Measurements from ENCODE around the gene HOTAIR.

Gene HOTAIR

GRCh38 chr12:53974084-53975063 lies at the start of gene HOTAIR:
Gene HOTAIR, minus strand, starts transcription at chr12:53974954.
- DNase-seq, result no peak

GRCh38 chr12:54024127-54024526 lies 49.4 kb upstream of the HOTAIR start:
- no peak for DNase-seq

DNA sequence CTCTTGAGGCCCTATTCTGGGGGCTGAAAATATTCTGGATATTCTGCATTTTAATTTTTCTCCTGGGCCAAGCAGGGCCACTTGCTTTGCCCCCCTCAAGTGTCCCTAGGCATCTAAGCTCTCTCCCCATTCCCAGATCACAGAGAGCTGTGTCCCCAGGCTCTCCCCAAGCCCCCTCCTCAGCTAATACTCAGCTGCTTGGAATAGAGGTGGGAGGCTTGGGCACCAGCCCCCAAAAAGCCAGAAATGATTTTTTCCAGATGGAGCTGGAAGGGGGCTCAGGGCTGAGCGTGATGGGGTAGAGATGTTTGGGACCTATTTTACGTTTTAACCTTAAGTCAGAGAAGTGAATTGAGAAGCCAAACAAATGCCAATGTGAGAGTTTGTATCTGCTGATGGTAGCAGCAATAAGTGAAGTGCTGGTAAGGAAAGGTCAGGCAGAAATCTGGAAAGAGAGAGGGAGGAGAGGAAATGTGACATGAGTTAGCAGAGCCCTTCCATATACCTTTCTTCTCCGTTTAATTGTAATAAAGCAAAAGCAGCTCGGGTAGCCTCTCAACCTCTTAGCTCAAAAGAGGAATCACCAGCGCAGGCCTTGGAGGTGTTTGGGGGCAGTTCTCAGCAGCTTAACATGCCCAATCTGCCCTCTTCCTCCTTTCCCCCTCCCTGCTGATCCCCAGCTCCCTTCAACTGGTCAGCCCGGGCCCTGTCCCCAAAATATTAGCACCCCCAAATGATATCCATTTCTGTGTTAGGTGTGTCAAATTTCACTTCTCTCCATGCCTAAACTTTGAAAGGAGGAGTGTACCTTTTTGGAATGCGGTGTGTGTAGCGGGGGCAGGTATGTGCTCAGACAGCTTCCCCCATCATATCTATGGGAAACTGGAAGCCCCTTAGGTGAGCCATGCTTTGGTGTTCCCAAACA lies 48.5 kb upstream of the HOTAIR start:
- DNase-seq, result no peak

- DNase-seq, result peak in 1 of 2 experiments; percentile 25
Measured at GRCh38 chr12:54021432-54022013, 46.8 kb upstream of the HOTAIR start.

- no peak for DNase-seq
Measured at GRCh38 chr12:54020591-54021405, 46.0 kb upstream of the HOTAIR start.

- no peak for DNase-seq
Measured at GRCh38 chr12:54019924-54020590, 45.3 kb upstream of the HOTAIR start.

GRCh38 chr12:54019091-54019811 lies 44.5 kb upstream of the HOTAIR start:
- DNase-seq, result no peak

- peak; percentile 20 to 24 for DNase-seq
Measured at GRCh38 chr12:54018468-54018984, 43.8 kb upstream of the HOTAIR start.

- peak; percentile 91 to 93 for DNase-seq
Measured at GRCh38 chr12:54017878-54018467, 43.2 kb upstream of the HOTAIR start.

DNA sequence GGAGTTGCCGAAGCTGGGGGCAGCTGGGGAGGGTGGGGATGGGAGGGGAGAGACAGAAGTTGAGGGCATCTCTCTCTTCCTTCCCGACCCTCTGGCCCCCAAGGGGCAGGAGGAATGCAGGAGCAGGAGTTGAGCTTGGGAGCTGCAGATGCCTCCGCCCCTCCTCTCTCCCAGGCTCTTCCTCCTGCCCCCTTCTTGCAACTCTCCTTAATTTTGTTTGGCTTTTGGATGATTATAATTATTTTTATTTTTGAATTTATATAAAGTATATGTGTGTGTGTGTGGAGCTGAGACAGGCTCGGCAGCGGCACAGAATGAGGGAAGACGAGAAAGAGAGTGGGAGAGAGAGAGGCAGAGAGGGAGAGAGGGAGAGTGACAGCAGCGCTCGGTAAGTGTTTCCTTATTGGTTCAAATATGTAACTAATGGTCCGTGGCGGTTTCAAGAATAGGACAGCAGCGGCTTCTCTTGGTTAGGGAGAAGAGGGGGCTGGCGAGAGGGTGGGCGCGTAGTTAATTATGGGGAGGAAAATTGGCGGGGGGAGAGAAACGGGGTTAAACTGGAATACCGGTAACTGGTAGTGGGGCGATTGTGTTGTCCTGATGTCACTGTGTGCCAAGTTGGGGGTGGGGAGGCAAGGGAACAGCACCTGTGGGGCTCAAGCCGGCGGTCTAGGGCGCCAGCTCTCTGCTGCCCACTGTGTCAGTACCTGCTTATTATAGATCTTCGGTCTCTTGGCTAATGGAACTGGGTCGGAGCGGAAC lies 42.5 kb upstream of the HOTAIR start:
- peak; percentile 72 to 76 for DNase-seq

GRCh38 chr12:54016478-54016964 lies 41.8 kb upstream of the HOTAIR start:
- peak; percentile 20 to 34 for DNase-seq

DNA sequence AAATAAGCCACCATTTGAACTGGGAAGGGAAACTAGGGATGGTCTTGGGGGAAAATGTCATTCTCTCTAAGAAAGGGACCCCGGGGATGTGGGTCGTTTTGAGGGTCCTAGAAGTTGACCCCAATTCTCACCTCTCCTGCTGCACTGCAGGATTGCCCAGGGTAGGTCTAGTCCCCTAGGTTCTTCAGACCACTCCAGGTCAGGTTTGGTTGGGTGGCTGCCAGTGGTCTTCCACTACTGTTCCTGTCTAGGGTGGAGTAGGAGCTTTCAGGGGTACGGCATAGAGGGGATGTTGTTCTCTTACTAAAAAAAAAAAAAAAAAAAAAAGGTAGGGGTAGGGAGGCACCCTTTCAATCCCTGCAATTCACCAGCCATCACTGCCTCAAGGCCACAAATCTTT lies 41.3 kb upstream of the HOTAIR start:
- no peak for DNase-seq

GRCh38 chr12:54015018-54015931 lies 40.5 kb upstream of the HOTAIR start:
- DNase-seq, result no peak

DNA sequence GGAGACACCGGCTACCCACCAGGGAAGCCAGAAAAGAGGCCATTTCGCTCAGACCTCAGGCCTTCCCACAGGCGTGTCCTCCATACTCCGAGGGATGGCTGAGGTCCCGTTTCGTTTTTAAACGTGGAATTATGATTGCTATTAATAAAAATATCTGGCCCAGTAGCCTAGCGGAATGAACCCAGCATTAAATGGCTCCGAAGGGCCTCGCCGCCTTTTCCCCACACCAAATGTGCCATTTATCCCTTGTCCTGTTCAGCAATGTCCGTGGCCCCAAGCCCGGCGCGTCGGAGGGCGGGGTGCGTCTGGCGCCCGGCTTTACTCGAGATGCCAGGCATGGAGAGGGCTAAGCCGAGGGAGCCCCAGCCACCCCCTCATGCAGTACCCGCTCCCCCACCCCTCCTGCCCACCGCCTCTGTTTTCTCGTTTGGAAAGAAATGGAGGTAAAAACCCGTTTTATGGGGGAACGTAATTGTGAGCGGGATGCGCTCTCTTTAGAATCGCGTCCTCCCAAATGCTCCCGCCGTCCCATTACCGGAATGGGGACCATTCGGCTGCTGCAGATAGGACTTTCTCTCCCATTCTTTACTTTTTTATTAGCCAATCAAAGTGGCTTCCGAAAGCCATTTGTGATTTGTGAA lies 39.7 kb upstream of the HOTAIR start:
- no peak for DNase-seq

DNA sequence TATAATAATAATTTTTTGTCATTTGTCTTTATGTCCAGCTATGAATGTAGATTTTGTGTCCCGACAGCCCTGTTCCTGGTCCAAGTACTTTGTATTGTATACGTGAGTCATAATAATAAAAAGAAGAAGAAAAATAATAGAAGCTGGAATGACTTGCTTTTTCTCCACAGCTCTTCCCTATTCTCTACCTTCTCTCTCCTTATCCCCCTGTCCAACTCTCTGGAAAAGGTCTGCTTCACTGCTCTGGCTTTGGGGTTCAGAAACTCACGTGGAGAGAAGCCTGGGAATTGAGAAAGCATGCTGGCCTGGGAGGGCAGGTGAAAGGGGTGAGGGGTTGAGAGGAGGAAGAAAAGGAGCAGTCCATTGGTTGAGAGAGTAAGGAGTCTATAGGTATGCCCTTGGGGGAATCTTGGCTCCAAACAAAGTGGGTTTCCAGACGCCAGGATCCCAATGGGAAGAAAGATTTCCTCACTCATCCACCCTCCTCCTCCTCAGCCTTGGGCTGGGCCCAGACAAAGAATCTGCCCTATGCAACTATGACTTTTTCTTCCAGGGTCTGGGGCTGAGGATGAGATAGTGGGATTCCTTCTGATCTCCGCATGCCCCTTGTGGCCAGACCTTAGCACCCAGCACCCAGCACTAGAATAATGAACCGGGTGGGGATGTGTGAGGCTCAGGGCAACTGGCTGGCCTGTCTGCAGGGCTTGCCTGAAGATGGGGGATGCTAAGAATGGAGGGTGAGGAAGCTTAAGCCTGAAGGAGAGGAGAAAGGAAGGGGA lies 38.1 kb upstream of the HOTAIR start:
- no peak for DNase-seq

GRCh38 chr12:54011665-54012532 lies 37.1 kb upstream of the HOTAIR start:
- no peak for DNase-seq
